ENCODE results near the gene TNFRSF21.
"Not testable (repeated sequence)": the region's sequence is repeated elsewhere in the genome, so short reads cannot be mapped to it uniquely, and the experiment has no call there.

The TNFRSF21 gene

GRCh38 chr6:47309291-47310130 lies at the start of gene TNFRSF21:
TNFRSF21 (minus strand) TSS chr6:47309905; CDS start chr6:47309511, 394 bp downstream.
- DNase-seq = peak; percentile 88 to 94

GRCh38 chr6:47358440-47359225 lies 48.9 kb upstream of the TNFRSF21 start:
- no peak for DNase-seq

GRCh38 chr6:47357827-47358226 lies 48.1 kb upstream of the TNFRSF21 start:
- DNase-seq = no peak

- no peak for DNase-seq
Observed at GRCh38 chr6:47355496-47355895, 45.8 kb upstream of the TNFRSF21 start.

- no peak for DNase-seq
Observed at GRCh38 chr6:47353871-47354270, 44.2 kb upstream of the TNFRSF21 start.

- no peak for DNase-seq
Observed at GRCh38 chr6:47352966-47353365, 43.3 kb upstream of the TNFRSF21 start.

GRCh38 chr6:47352194-47352920 lies 42.7 kb upstream of the TNFRSF21 start:
- no peak for DNase-seq

GRCh38 chr6:47351621-47352020 lies 41.9 kb upstream of the TNFRSF21 start:
- DNase-seq = no peak

GRCh38 chr6:47349931-47350330 lies 40.2 kb upstream of the TNFRSF21 start:
- no peak for DNase-seq

- DNase-seq = no peak
Observed at GRCh38 chr6:47348316-47348863, 38.7 kb upstream of the TNFRSF21 start.

- no peak for DNase-seq
Observed at GRCh38 chr6:47345761-47346160, 36.1 kb upstream of the TNFRSF21 start.

- DNase-seq = no peak
Observed at GRCh38 chr6:47344022-47344421, 34.3 kb upstream of the TNFRSF21 start.

- DNase-seq = no peak
Observed at GRCh38 chr6:47343600-47343999, 33.9 kb upstream of the TNFRSF21 start.

GRCh38 chr6:47342824-47343223 lies 33.1 kb upstream of the TNFRSF21 start:
- no peak for DNase-seq

- no peak for DNase-seq
Observed at GRCh38 chr6:47337519-47337918, 27.8 kb upstream of the TNFRSF21 start.

GRCh38 chr6:47336334-47336733 lies 26.6 kb upstream of the TNFRSF21 start:
- DNase-seq = no peak

- no peak for DNase-seq
Observed at GRCh38 chr6:47335466-47335865, 25.8 kb upstream of the TNFRSF21 start.

GRCh38 chr6:47334334-47334733 lies 24.6 kb upstream of the TNFRSF21 start:
- DNase-seq = no peak

GRCh38 chr6:47328606-47329005 lies 18.9 kb upstream of the TNFRSF21 start:
- not testable (repeated sequence) for DNase-seq

- not testable (repeated sequence) for DNase-seq
Observed at GRCh38 chr6:47328139-47328538, 18.4 kb upstream of the TNFRSF21 start.

- no peak for DNase-seq
Observed at GRCh38 chr6:47323887-47324286, 14.2 kb upstream of the TNFRSF21 start.

- no peak for DNase-seq
Observed at GRCh38 chr6:47323321-47323720, 13.6 kb upstream of the TNFRSF21 start.

GRCh38 chr6:47321577-47321976 lies 11.9 kb upstream of the TNFRSF21 start:
- no peak for DNase-seq

All from hippocampal formation (tissue), 2 donors.